ENCODE measurements around the gene ANXA6. TPM values are rescaled to one million over a fixed set of nuclear protein-coding genes. Genes with fewer than 3 reads are reported as not detected.

Gene ANXA6
- total and polyA plus RNA-seq, 7 donors, result 22.9 to 333 (median 233) TPM

DNA sequence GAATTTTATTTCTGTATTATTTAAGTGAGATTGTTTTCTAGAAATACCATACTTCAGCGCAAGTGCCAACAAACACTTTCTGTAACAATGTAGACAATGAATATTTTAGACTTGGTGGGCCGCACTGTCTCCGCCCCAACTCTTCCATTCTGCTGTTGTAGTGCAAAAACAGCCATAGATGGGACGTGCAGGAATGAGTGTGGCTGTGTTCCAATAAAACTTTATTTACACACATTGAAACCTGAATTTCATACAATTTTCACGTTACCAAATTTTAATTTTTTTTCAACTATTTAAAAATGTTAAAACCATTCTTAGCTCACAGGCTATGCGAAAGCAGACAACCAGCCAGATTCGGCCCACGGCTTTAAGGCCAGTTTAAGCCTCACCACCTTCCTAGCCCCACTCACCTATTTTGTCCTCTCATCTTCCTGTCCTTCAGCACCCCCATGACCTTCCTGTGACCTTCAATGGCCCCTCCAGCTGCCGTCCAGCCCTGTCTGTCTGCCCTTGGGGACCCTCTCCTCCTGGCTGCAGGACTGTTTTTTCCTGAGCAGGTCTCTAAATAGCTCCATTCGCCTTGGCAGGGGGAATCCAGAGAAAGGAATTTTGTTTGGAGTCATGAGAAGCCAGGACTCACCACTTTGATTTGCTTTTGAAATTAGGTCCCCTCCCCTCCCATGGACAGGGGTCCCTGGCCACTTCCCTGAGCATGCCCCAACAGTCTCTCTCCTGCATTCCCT is 11.2 kb upstream of the ANXA6 start:
- no peak overlapping the region for H3K4me3 ChIP-seq
- TF ChIP-seq POLR2A (IDR thresholded peaks at IDR 0.05) (no peak), POLR2AphosphoS5 (IDR thresholded peaks at IDR 0.05) (peak in 1 of 4 donors; percentile 22)
- no peak overlapping the region for H3K27ac ChIP-seq
- no peaks in the 10 kb centered on the region for H3K27me3 ChIP-seq
- intact Hi-C loops (cut with DNase I), result no loop called here
- no peaks in the 10 kb centered on the region for H3K9me3 ChIP-seq
- WGBS, 2 donors, result 55 to 90% methylated on average over 10 of the region's 10 CpGs
- no peaks in the 10 kb centered on the region for H3K36me3 ChIP-seq
- peaks cover 0 to 20% (median 11%) of the 10 kb centered on the region in 4 donors for H3K4me1 ChIP-seq
- peak; percentile 55 for DNase-seq

DNA sequence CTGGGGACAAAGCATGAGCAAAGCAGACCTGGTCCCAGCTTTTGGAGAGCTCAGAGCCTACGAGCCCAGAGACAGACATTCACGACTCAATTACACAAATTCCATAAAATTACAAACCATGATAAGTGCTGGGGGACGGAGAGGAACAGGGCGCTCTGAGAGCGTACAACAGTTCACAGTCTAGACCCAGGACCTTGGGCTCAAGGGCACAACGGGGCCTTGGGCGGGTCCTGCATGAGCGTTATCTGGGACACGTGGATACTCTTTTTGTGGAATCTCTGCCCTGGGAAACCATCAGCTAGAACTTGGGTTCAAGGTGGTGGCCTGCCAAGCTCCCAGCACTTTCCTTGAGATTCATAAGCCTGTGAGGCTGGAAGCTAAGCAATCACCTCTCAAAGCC is 9.4 kb upstream of the ANXA6 start:
- TF ChIP-seq POLR2A (IDR thresholded peaks at IDR 0.05) (no peak), EP300 (IDR thresholded peaks at IDR 0.05) (no peak)
- TF ChIP-seq, protein P1, sequence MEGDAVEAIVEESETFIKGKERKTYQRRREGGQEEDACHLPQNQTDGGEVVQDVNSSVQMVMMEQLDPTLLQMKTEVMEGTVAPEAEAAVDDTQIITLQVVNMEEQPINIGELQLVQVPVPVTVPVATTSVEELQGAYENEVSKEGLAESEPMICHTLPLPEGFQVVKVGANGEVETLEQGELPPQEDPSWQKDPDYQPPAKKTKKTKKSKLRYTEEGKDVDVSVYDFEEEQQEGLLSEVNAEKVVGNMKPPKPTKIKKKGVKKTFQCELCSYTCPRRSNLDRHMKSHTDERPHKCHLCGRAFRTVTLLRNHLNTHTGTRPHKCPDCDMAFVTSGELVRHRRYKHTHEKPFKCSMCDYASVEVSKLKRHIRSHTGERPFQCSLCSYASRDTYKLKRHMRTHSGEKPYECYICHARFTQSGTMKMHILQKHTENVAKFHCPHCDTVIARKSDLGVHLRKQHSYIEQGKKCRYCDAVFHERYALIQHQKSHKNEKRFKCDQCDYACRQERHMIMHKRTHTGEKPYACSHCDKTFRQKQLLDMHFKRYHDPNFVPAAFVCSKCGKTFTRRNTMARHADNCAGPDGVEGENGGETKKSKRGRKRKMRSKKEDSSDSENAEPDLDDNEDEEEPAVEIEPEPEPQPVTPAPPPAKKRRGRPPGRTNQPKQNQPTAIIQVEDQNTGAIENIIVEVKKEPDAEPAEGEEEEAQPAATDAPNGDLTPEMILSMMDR (IDR thresholded peaks at IDR 0.05), result no peak
- DNase-seq, result no peak
- H3K36me3 ChIP-seq, result no peaks in the 10 kb centered on the region
- WGBS, 2 donors, result 80 to 90% methylated on average over 9 of the region's 9 CpGs
- intact Hi-C loops (cut with DNase I), result no loop called here
- no peaks in the 10 kb centered on the region for H3K9me3 ChIP-seq
- no peaks in the 10 kb centered on the region for H3K27me3 ChIP-seq
- no peak overlapping the region for H3K4me3 ChIP-seq
- no peak overlapping the region for H3K27ac ChIP-seq
- H3K4me1 ChIP-seq, result peaks cover 0 to 28% (median 16%) of the 10 kb centered on the region in 4 donors

DNA sequence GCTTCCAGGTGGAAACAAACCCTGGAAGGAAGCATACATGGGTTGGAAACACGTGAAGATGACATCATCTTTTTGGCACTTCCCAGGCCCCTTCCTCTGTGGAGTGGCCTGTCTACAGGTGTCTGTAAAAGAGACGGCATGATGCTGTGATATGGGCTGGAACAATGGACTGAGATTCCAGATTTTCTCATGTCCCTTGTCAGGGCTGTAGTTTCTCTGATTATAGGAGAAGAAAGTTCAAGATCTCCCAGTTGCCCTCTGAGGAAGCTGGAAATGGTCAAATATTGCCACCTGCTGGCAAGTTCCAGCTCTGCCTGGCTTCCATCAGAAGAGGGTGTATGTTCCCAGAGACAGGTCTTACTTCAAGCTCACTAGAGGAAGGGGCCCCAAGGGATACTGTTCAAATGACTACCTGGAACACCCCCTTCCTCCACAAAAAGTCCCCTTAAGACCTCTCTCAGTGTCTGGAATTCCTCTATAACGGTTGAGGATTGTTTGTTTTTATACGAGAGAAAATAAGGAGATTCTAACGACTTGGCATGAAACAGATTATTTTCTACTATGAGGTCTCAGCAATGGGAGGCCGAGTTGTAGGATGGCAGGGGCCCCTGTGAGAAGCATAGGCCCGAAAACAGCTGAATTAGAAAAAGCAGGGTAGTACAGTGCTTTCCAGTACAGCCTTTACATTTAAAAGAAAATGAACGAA is 7.3 kb upstream of the ANXA6 start:
- H3K4me3 ChIP-seq, result no peak overlapping the region

DNA sequence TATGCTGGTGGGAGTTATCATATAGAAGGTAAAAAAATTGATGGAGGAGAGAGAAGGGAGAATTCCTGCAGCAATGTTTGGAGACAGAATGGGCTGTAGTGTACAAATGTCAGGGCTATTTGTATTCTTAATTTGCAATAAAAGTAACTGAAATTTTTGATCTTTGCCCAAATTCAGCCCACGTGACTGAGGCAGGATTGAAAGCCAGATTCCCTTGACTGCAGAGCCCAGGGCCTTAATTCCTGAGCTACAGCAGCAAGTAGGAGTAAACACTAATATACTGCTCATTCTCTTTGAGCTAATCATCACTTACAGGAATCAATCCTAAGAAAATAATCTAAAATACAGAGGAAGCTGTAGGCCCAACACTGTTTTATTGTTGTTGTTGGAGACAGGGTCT is 5.2 kb upstream of the ANXA6 start:
- Histone ChIP-seq H3K9me3 (no peaks in the 10 kb centered on the region), H3K4me1 (peaks cover 0 to 27% (median 19%) of the 10 kb centered on the region in 4 donors), H3K4me3 (no peak overlapping the region), H3K36me3 (no peaks in the 10 kb centered on the region), H3K27ac (peak overlapping the region; percentile 38 to 50 (median 40)), H3K27me3 (no peaks in the 10 kb centered on the region)
- TF ChIP-seq, protein P1 (IDR thresholded peaks at IDR 0.05), result no peak
- TF ChIP-seq POLR2A (IDR thresholded peaks at IDR 0.05) (no peak), POLR2AphosphoS5 (IDR thresholded peaks at IDR 0.05) (no peak), EP300 (IDR thresholded peaks at IDR 0.05) (no peak)
- no peak for DNase-seq
- intact Hi-C loops (cut with DNase I), result no loop called here
- WGBS, 2 donors, result 48 to 71% methylated on average over 1 of the region's 1 CpG

More for the DNA sequence above, 7.3 kb upstream of the ANXA6 start:
- intact Hi-C loops (cut with DNase I), result loop anchor here (1.0 to 2.0 kb wide), 2 partner anchors 39 to 114 kb away; no protein-coding TSS in a partner anchor
- peak; percentile 91 for DNase-seq
- Histone ChIP-seq H3K4me1 (peaks cover 0 to 28% (median 16%) of the 10 kb centered on the region in 4 donors), H3K27ac (peak overlapping the region in 1 of 4 donors; percentile 33), H3K36me3 (no peaks in the 10 kb centered on the region), H3K9me3 (no peaks in the 10 kb centered on the region), H3K27me3 (no peaks in the 10 kb centered on the region)
- 32 to 46% methylated on average over 8 of the region's 8 CpGs for WGBS, 2 donors
- TF ChIP-seq EP300 (IDR thresholded peaks at IDR 0.05) (no peak), POLR2A (IDR thresholded peaks at IDR 0.05) (no peak), POLR2AphosphoS5 (IDR thresholded peaks at IDR 0.05) (peak in 2 of 4 donors; percentile 67 to 69)
- TF ChIP-seq, protein P1 (IDR thresholded peaks at IDR 0.05), result peak; percentile 82 to 87 (median 86)
